ENCODE results near the gene GLIS1. TPM values are rescaled to one million over a fixed set of nuclear protein-coding genes. Genes with fewer than 3 reads are reported as not detected.

The GLIS1 gene
- total and polyA plus RNA-seq, 10 of the 15 experiments (the other 5 are each of a cell fraction or from before 2014, with no cell fraction given), result not detected

- TF ChIP-seq CUX1 (IDR thresholded peaks at IDR 0.05; ENCODE audit: insufficient replicate concordance, low read depth, low read length) (no peak), KAT2A (conservative IDR thresholded peaks at IDR 0.05; ENCODE audit: control insufficient read depth, low read depth, low read length) (no peak), SKIL (IDR thresholded peaks at IDR 0.05; ENCODE audit: low read depth, poor library complexity, severe bottlenecking) (no peak), EGR1 (IDR thresholded peaks at IDR 0.05; ENCODE audit: borderline replicate concordance in 1 of 2, low read depth in 2 of 2, low read length in 2 of 2) (no peak), ZSCAN29 (IDR thresholded peaks at IDR 0.05) (no peak), FOXM1 (IDR thresholded peaks at IDR 0.05; ENCODE audit: low read depth, low read length) (no peak), YY1 (IDR thresholded peaks at IDR 0.05; ENCODE audit: low read depth, low read length) (no peak), REST (IDR thresholded peaks at IDR 0.05; ENCODE audit: low read depth, low read length) (no peak), TAF1 (IDR thresholded peaks at IDR 0.05; ENCODE audit: borderline replicate concordance, low read depth, low read length) (no peak), SMAD5 (IDR thresholded peaks at IDR 0.05; ENCODE audit: low read depth) (no peak), ZNF592 (IDR thresholded peaks at IDR 0.05) (no peak)
Observed at GRCh38 chr1:53708687-53709086, 30.3 kb downstream of the GLIS1 start (continued).

All from GM12878 (cell line).